Measurements from ENCODE around the gene DYSF. TPM values are rescaled to one million over a fixed set of nuclear protein-coding genes. Genes with fewer than 3 reads are reported as not detected.

Gene DYSF
- total RNA-seq, 1 experiment from 2014 or later, result 2.2 TPM

GRCh38 chr2:71473346-71474031, 20.1 kb downstream of the DYSF start:
- no peak overlapping the region for H3K4me3 ChIP-seq (ENCODE audit: low read depth, low read length)
- ChIA-PET POLR2A (no interaction called here), CTCF (no interaction called here)
- H3K4me1 ChIP-seq, result peaks cover 1% of the 10 kb centered on the region; the same call in 1 of the 2 replicates
- Mint-ChIP-seq H3K27ac (ENCODE audit: unreplicated experiment) (no peak overlapping the region), H3K27me3 (ENCODE audit: insufficient read depth, unreplicated experiment) (peaks cover 8% of the 10 kb centered on the region), H3K9me3 (ENCODE audit: unreplicated experiment) (peaks cover 10% of the 10 kb centered on the region), H3K4me3 (ENCODE audit: unreplicated experiment) (no peak overlapping the region), H3K4me1 (ENCODE audit: low read depth, unreplicated experiment) (peaks cover 1% of the 10 kb centered on the region), H3K36me3 (ENCODE audit: insufficient read depth, unreplicated experiment) (no peaks in the 10 kb centered on the region)
- intact Hi-C loops (cut with micrococcal nuclease; ENCODE audit: unreplicated experiment), result no loop called here
- H3K27me3 ChIP-seq (replicated peaks; ENCODE audit: control insufficient read depth, insufficient read depth, low read length), result no peaks in the 10 kb centered on the region; the same call in 1 of the 2 replicates
- DNase-seq, result no peak
- H3K9me3 ChIP-seq, result no peaks in the 10 kb centered on the region
- no TSS peak for BruUV-seq (replicated peaks)
- no peaks in the 10 kb centered on the region for H3K36me3 ChIP-seq (ENCODE audit: control insufficient read depth, insufficient read depth, low read length)
- TF ChIP-seq, protein P1, sequence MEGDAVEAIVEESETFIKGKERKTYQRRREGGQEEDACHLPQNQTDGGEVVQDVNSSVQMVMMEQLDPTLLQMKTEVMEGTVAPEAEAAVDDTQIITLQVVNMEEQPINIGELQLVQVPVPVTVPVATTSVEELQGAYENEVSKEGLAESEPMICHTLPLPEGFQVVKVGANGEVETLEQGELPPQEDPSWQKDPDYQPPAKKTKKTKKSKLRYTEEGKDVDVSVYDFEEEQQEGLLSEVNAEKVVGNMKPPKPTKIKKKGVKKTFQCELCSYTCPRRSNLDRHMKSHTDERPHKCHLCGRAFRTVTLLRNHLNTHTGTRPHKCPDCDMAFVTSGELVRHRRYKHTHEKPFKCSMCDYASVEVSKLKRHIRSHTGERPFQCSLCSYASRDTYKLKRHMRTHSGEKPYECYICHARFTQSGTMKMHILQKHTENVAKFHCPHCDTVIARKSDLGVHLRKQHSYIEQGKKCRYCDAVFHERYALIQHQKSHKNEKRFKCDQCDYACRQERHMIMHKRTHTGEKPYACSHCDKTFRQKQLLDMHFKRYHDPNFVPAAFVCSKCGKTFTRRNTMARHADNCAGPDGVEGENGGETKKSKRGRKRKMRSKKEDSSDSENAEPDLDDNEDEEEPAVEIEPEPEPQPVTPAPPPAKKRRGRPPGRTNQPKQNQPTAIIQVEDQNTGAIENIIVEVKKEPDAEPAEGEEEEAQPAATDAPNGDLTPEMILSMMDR (IDR thresholded peaks at IDR 0.05; ENCODE audit: insufficient read depth in 1 of 2, low read depth in 1 of 2, low read length in 1 of 2, severe bottlenecking in 1 of 2, unreplicated experiment in 1 of 2), result no peak

DNA sequence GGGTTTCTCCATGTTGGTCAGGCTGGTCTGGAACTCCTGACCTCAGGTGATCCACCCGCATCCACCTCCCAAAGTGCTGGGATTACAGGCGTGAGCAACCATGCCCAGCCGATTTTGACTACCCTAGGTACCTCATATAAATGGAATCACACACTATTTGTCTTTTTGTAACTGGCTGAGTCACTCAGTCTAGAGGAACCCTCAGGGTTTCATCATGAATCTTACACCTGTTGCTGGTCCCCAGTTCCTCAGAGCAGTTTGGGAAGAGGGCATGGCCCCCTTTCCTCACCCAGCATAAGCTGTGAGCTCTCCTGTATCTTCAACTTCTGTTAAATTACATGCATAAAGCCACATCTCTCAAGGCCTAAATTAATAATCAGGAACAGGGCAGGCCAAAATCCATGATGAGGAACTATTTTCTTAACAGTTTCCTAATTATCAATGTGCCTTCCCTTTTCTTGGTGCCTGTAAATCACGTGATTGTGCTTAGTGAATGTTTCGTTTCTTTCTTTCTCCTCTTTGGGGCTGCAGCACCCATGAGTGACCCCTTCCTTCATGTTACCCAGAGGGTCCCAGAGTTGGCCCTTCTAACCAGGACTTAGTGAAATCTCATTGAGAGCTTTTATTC, 20.9 kb downstream of the DYSF start:
- H3K4me3 ChIP-seq (ENCODE audit: low read depth, low read length), result no peak overlapping the region
- Mint-ChIP-seq H3K9me3 (ENCODE audit: unreplicated experiment) (peaks cover 10% of the 10 kb centered on the region), H3K27ac (ENCODE audit: unreplicated experiment) (no peak overlapping the region), H3K4me3 (ENCODE audit: unreplicated experiment) (no peak overlapping the region), H3K4me1 (ENCODE audit: low read depth, unreplicated experiment) (peaks cover 9% of the 10 kb centered on the region), H3K27me3 (ENCODE audit: insufficient read depth, unreplicated experiment) (peaks cover 10% of the 10 kb centered on the region), H3K36me3 (ENCODE audit: insufficient read depth, unreplicated experiment) (no peaks in the 10 kb centered on the region)
- TF ChIP-seq, protein P1 (IDR thresholded peaks at IDR 0.05; ENCODE audit: insufficient read depth in 1 of 2, low read depth in 1 of 2, low read length in 1 of 2, severe bottlenecking in 1 of 2, unreplicated experiment in 1 of 2), result no peak
- DNase-seq, result no peak
- intact Hi-C loops (cut with micrococcal nuclease; ENCODE audit: unreplicated experiment), result no loop called here
- POLR2A ChIA-PET, result no interaction called here
- no peaks in the 10 kb centered on the region for H3K36me3 ChIP-seq (ENCODE audit: control insufficient read depth, insufficient read depth, low read length)
- no TSS peak for BruUV-seq (replicated peaks)
- no peaks in the 10 kb centered on the region for H3K9me3 ChIP-seq
- CTCF ChIA-PET, result no interaction called here
- peaks cover 5% of the 10 kb centered on the region; the same call in 1 of the 2 replicates for H3K4me1 ChIP-seq
- H3K27me3 ChIP-seq (replicated peaks; ENCODE audit: control insufficient read depth, insufficient read depth, low read length), result no peaks in the 10 kb centered on the region

DNA sequence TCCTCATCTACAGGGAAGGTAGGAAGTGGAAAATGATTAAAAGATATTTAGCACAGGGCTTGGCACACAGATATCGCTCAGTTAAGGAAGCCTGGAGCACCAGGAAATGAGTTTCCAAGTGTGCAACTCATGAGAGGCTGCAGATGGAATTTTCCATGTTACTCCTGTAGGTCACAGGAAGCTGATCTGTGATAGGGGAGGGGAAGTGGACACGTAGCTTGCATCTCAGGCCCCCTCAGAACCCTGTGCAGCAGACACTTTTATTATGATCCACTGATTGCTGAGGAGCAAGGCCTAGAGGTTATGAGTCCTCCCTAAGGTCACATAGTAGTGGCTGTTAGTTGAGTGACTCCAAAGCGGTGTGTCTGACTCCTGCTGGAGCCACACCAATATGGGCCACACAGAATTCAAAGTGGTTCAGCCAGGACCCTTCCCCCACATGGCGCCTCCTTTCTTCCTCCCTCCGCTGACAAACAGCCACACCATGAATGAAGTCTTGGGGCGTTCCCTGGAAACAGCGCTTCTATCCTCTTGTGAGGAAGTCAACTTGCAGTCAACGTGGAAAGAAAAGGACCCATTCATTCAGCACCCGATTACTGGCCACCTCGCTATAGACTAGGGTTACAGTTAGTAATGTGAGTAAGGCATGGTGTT, 21.5 kb downstream of the DYSF start:
- Mint-ChIP-seq H3K27me3 (ENCODE audit: insufficient read depth, unreplicated experiment) (peaks cover 8% of the 10 kb centered on the region), H3K4me3 (ENCODE audit: unreplicated experiment) (no peak overlapping the region), H3K4me1 (ENCODE audit: low read depth, unreplicated experiment) (peaks cover 12% of the 10 kb centered on the region), H3K36me3 (ENCODE audit: insufficient read depth, unreplicated experiment) (no peaks in the 10 kb centered on the region), H3K9me3 (ENCODE audit: unreplicated experiment) (peaks cover 10% of the 10 kb centered on the region), H3K27ac (ENCODE audit: unreplicated experiment) (no peak overlapping the region)
- Histone ChIP-seq H3K9me3 (no peaks in the 10 kb centered on the region), H3K4me1 (peaks cover 5% of the 10 kb centered on the region; the same call in 1 of the 2 replicates), H3K4me3 (ENCODE audit: low read depth, low read length) (no peak overlapping the region), H3K27me3 (replicated peaks; ENCODE audit: control insufficient read depth, insufficient read depth, low read length) (no peaks in the 10 kb centered on the region), H3K36me3 (ENCODE audit: control insufficient read depth, insufficient read depth, low read length) (no peaks in the 10 kb centered on the region)
- intact Hi-C loops (cut with micrococcal nuclease; ENCODE audit: unreplicated experiment), result no loop called here
- no peak for DNase-seq
- no TSS peak for BruUV-seq (replicated peaks)
- TF ChIP-seq, protein P1 (IDR thresholded peaks at IDR 0.05; ENCODE audit: insufficient read depth in 1 of 2, low read depth in 1 of 2, low read length in 1 of 2, severe bottlenecking in 1 of 2, unreplicated experiment in 1 of 2), result no peak
- ChIA-PET CTCF (no interaction called here), POLR2A (no interaction called here)

Measured in Caco-2 (cell line).